ENCODE measurements around the gene ZACN.

The ZACN gene

GRCh38 chr17:76095943-76096342 lies 17.0 kb downstream of the ZACN start:
- no peak overlapping the region for H3K4me3 ChIP-seq (ENCODE audit: low read depth, low read length)
- POLR2A ChIA-PET: interaction anchor here (4.1 kb wide), 1 partner anchor 16 kb away, joined by 17 read pairs; no protein-coding TSS in a partner anchor
- CTCF ChIA-PET: interaction anchor here (1.0 to 3.8 kb wide), 3 partner anchors 11 to 183 kb away, joined by 3 to 20 read pairs (median 4); no protein-coding TSS in a partner anchor
- no peak for DNase-seq (ENCODE audit: low read depth, low spot score)
- no peak for TF ChIP-seq CTCF (IDR thresholded peaks at IDR 0.05; ENCODE audit: insufficient read depth, low read length, missing control alignments)

DNA sequence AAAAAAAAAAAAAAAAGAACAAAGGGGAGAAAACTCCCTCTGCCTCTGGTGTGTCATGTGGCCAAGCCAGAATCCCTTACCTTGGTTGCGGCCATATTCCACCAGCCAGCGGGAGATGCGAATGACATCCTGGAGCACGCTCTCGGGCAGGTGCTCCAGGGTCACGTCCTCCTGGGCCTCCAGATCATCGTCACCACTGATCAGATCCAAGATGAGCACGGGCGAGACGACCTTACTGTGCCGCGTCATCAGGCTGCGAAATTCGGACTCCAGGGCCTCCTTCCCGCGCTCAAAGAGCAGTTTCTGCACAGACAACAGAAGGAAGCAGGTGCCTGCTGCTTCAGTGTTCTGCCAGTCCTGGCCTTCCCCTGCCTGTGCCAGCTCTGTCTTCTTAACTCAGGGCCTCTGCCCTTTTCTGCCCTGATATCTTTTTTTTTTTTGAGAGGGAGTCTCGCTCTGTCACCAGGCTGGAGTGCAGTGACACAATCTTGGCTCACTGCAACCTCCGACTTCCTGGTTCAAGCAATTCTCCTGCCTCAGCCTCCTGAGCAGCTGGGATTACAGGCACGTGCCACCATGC lies 18.8 kb downstream of the ZACN start:
- ChIA-PET CTCF (no interaction called here), POLR2A (no interaction called here)
- no peak for DNase-seq (ENCODE audit: low read depth, low spot score)
- TF ChIP-seq CTCF (IDR thresholded peaks at IDR 0.05; ENCODE audit: insufficient read depth, low read length, missing control alignments): no peak
- H3K4me3 ChIP-seq (ENCODE audit: low read depth, low read length): no peak overlapping the region

- POLR2A ChIA-PET: interaction anchor here (1.0 to 1.4 kb wide), 2 partner anchors 8 to 22 kb away, joined by 4 read pairs; no protein-coding TSS in a partner anchor
- DNase-seq (ENCODE audit: low read depth, low spot score): no peak
- CTCF ChIA-PET: interaction anchor here (0.7 to 2.9 kb wide), 9 partner anchors 17 to 200 kb away, joined by 3 to 23 read pairs (median 10); no protein-coding TSS in a partner anchor
- no peak for TF ChIP-seq CTCF (IDR thresholded peaks at IDR 0.05; ENCODE audit: insufficient read depth, low read length, missing control alignments)
- peak overlapping the region; percentile 92 for H3K4me3 ChIP-seq (ENCODE audit: low read depth, low read length)
Measured at GRCh38 chr17:76102944-76103273, 23.9 kb downstream of the ZACN start.

DNA sequence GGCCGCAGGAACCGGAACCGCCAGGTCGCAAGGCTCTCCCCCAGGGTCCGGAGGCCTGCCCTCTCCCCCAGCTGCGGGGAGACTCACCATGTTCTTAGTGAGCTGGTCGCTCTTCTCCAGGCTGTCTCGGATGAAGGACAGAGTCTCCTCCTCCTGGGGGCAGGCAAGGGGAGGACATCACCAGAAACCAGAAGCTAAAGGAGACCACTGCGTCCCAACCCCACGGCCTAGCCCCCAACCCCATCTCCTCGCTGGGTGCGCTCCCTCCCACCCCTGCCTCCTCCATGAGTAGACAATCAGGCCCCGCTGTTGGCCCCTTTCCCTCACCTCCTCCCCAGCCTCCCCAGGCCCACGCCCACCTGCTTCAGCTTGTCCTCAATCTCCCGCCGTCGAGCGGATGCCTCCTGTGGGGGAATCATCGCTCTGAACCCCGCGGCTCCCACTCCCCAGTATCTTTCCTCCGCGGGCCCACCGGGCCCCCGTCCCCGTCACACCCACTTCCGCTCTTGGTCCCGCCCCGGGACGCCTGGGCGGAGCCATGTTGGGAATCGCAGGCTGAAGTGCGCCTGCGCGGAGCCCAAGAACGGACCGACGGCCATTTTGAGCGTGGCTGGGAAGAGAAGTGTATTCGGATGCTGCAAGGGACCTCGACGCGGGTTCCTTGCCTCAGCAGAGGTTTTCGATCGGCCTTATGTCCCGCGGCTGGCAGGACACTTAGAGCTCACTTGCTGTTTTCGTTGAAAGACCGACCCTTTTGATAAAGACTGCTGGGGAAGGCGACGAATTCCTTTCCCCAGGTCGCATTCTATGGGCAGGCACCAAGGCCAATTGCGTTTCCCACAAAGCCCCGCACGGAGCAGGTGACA lies 24.5 kb downstream of the ZACN start, which contains the start of gene EXOC7:
TSS of gene EXOC7 (minus strand) at position 514 of the 866 bp plus-strand sequence. CDS start at position 419, 95 bp downstream.
- ChIA-PET CTCF (interaction anchor here (0.7 to 2.9 kb wide), 13 partner anchors 9 to 199 kb away, joined by 3 to 23 read pairs (median 4); no protein-coding TSS in a partner anchor), POLR2A (interaction anchor here (1.0 to 1.4 kb wide), 2 partner anchors 9 to 23 kb away, joined by 4 read pairs; no protein-coding TSS in a partner anchor)
- H3K4me3 ChIP-seq (ENCODE audit: low read depth, low read length): peak within 1 kb of the TSS; percentile 92
- peak; percentile 16 for DNase-seq (ENCODE audit: low read depth, low spot score)
- peak; percentile 10 for TF ChIP-seq CTCF (IDR thresholded peaks at IDR 0.05; ENCODE audit: insufficient read depth, low read length, missing control alignments)

DNA sequence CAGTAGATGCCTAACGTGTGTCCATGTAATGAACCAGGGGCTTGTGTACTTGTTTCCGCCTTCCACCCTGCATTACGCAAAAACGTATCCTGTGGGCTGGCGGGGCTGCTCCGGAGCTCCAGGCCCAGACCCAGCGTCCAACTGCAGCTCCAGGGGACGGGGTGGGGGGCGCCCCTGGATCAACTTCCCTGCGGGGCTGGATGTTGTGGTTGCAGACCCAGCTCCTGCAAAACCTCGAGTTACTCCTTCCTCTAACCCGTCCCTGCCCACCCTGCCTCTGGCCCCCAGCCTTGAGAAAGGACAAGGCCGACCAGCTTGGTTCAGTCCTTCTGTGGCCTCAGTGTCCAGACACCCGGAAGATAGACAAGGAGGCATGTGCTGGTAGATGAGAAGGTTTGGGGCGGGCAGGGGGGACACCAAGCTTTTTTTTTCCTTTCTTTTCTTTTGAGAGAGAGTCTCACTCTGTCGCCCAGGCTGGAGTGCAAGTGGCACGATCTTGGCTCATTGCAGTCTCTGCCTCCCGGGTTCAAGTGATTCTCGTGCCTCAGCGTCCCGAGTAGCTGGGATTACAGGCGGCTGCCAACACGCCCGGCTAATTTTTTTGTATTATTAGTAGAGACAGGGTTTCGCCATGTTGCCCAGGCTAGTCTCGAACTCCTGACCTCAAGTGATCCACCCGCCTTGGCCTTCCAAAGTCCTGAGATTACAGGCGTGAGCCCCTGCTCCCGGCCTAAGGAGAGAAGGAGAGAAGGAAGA lies 25.3 kb downstream of the ZACN start:
- no peak for TF ChIP-seq CTCF (IDR thresholded peaks at IDR 0.05; ENCODE audit: insufficient read depth, low read length, missing control alignments)
- ChIA-PET POLR2A (no interaction called here), CTCF (interaction anchor here (0.7 to 2.9 kb wide), 13 partner anchors 8 to 305 kb away, joined by 3 to 23 read pairs (median 4); no protein-coding TSS in a partner anchor)
- peak overlapping the region; percentile 92 for H3K4me3 ChIP-seq (ENCODE audit: low read depth, low read length)
- DNase-seq (ENCODE audit: low read depth, low spot score): no peak
